NB4 (cell line): ENCODE data around the gene TSHZ2.

Experiments
- MYC ChIP-seq: IDR thresholded peaks from 2 replicates; pipeline ENCODE4 v1.6.1; 2011; ENCODE audit warnings: low read depth, low read length
- POLR2A ChIP-seq: IDR thresholded peaks from 2 replicates; pipeline ENCODE4 v1.6.1; 2011; ENCODE audit warnings: mild to moderate bottlenecking; ENCODE audit not compliant: insufficient read length; ENCODE audit errors: extremely low read depth
- TF ChIP-seq, protein P1 (sequence below): IDR thresholded peaks from 2 replicates; pipeline ENCODE4 v1.6.1; 2011; ENCODE audit warnings: low read depth, low read length
- TF ChIP-seq, protein P2 (sequence below): IDR thresholded peaks from one replicate; pipeline ENCODE4 v1.5.1; 2012; ENCODE audit warnings: low read depth, low read length

DNA sequence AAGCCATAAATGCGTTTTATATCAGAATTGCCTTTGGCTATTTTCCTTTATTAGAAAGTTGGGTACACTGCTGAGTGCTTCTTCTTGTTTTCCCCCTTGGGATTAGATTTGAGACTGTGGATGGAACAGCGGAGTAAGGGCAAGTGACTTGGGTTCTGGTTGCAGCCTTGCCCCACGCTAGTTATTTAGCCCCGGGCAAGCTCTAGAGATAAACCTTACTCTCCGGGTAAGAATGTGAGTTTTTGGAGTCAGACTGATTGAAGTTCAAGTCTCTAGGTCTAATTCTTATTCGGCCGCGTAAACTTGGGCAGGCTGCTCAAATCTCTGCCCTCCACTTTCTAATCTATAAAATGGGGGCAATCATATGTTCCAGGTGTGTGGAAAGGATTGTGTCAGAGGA is 8.9 kb downstream of the TSHZ2 start:
- TF ChIP-seq, protein P1, sequence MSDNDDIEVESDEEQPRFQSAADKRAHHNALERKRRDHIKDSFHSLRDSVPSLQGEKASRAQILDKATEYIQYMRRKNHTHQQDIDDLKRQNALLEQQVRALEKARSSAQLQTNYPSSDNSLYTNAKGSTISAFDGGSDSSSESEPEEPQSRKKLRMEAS, result no peak
- TF ChIP-seq, protein P2, sequence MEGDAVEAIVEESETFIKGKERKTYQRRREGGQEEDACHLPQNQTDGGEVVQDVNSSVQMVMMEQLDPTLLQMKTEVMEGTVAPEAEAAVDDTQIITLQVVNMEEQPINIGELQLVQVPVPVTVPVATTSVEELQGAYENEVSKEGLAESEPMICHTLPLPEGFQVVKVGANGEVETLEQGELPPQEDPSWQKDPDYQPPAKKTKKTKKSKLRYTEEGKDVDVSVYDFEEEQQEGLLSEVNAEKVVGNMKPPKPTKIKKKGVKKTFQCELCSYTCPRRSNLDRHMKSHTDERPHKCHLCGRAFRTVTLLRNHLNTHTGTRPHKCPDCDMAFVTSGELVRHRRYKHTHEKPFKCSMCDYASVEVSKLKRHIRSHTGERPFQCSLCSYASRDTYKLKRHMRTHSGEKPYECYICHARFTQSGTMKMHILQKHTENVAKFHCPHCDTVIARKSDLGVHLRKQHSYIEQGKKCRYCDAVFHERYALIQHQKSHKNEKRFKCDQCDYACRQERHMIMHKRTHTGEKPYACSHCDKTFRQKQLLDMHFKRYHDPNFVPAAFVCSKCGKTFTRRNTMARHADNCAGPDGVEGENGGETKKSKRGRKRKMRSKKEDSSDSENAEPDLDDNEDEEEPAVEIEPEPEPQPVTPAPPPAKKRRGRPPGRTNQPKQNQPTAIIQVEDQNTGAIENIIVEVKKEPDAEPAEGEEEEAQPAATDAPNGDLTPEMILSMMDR, result no peak
- TF ChIP-seq POLR2A (no peak), MYC (no peak)
